HG03439 (cell line): ENCODE data around the gene AHCTF1.
"Not testable (repeated sequence)": the region's sequence is repeated elsewhere in the genome, so short reads cannot be mapped to it uniquely, and the experiment has no call there.

Experiments used
- ATAC-seq: cut with Tn5 transposase; IDR thresholded peaks from one replicate; pipeline ENCODE4 v1.9.1; 2021; ENCODE audit warnings: mild to moderate bottlenecking, moderate library complexity; ENCODE audit not compliant: unreplicated experiment

The AHCTF1 gene

DNA sequence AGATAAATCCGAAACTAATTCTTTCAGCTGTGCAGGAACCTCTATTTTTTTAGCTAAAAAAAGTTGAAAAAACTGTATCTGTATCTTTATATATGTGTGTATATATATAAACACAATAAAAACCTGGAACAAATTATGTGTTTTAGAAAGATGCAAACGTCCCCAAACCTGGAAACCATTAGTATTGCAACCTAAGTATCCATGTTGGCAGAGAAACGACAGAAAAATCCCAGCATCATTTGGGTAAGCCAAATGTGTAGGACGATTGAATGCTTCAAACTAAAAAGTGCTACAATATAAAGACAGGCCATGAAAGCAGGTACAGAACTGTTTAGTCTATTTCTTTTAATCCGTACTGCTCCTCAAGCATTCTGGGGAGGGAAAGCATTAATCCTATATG lies 87.9 kb downstream of the AHCTF1 start:
- no peak for ATAC-seq

DNA sequence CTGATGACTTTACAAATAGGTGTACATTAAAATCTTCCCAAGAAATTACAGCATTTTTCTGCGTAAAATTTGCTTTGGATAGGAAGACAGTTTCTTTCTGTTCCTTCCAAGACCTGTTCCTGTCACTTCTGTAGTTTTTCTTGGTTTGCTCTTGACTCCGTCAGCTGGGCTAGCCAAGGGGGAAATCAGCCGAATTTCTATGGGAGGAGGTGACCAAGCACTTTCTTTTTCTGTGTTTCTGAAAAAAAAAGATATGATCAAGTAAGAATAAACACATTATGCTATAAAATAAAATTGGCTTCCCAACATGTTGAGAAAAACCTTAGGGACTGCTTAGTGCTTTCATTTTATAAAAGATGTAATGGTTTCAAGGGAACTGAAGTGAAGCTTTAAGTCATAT lies 91.0 kb downstream of the AHCTF1 start:
- not testable (repeated sequence) for ATAC-seq

DNA sequence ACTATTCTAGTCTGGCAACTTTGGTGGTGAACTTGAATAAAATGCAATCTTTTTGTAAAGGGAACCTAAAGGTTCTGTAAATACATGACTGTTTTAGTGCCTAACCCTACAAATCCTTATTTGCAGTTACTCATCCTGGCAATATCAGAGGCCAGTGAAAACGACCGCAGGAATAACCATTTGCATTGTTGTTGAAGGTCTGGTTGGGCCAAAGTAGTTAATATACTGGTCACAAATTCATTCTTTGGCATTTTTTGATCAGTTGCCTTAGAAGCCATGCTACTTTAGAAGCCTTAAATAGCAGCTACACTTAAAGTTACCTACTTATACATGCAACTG lies 93.7 kb downstream of the AHCTF1 start:
- ATAC-seq: no peak

DNA sequence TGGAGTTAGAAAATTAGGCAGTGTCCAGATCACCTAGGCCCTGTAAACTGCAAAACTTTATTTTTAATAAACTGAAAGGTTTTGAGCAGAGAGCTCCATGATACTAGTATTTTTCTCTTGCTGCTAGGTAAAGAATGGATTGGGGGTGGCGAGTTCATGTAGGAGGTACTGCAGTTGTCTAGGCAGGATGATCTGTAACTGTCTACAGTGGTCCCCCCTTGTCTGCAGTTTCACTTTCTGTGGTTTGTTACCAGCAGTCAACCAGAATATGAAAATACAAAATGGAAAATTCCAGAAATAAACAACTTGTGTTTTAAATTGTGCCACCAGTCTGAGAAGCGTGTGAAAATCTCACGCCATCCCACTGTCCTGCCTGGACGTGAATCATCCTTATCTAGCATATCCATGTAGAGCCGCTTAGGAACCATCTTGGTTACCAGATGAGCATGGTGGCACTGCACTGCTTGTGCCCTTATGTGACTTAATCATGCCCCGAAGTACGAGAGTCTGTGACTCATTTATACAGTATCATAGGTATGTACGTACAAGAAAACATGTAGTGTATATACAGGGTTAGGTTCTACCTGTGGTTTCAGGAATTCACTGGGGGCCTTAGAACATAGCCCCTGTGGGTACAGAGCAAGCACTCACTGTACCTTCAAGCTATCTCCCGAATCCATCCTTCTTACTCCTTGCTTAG lies 94.2 kb downstream of the AHCTF1 start:
- ATAC-seq: no peak

DNA sequence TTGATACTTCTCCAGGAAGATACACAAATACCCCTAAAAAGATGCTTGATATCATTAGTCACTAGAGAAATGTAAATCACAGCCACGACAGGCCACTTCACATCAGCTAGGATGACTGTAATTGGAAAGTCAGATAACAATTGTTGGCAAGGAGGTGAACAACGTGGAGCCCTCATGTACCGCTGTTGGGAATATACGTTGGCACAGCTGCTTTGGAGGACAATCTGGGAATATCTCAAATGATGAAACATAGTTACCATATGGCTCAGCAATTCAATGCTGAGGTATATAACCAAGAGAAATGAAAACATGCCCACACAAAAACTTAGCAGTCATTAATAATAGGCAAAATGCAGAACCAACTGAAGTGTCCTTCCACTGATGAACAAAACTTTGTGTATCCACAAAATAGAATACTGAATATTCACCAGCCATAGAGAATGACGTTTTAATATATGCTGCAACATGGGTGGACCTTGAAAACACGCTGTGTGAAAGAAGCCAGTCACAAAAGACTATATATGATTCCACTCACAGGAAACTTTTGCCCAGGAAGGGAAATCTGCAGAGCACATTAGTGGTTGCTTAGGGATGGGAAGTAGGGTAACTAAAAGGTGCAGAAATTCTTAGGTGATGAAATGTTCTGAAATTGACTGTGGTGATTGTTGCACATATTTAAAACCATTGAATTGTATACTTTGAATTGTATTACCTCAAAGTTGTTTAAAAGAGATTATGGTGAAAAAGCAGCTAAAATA lies 95.4 kb downstream of the AHCTF1 start:
- ATAC-seq: no peak

DNA sequence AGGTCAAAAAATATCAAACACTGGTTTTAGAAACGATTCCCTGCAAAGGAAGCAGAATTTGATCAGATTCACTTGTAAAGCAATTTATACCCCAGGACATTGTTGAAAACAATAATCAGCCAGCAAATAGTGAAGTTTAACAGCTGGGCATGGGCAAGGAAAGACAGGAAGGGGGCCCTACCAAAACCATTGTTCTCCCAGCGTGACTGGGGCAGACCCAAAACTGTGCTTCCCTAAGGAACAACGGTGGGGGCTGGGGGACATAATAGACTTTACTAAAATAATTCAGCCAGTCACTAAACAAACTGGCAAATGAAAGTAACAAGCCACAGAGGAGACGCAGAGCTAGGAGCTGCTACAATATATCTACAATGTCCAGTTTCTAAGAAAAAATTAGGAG lies 100.2 kb downstream of the AHCTF1 start:
- ATAC-seq: no peak

DNA sequence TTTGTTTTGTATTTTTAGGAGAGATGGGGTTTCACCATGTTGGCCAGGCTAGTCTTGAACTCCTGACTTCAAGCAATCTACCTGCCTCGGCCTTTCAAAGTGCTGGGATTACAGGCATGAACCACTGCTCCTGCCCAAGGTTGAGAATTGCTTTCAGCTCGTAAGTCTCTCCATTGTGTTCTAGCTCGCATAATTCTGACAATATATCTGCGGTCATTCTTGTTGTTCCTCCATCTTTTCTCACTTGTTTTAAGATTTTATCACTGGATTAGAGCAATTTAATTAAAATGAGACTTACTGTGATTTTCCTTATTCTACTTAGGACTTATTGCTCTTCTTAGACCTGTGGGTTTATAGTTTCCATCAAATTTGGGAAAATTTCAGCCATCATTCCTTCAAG lies 102.9 kb downstream of the AHCTF1 start:
- ATAC-seq: no peak

DNA sequence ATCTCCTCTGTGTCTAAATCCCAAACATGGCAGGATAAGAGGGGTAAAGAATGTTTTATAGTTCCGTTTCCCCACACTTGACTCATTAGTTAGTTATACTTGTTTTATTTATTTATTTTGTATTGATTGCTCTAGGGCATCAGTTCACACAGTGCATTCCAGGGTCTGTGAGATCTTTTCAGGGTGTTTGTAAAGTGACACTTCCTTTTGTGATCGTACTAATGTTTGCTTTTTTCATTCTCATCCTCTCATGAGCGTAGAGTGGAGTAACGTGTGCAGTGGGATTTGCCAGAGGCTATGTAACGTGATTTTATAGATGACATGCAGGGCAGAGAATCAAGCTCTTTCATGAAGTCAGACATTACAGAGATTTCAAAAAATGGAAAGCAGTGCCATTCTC lies 104.4 kb downstream of the AHCTF1 start:
- ATAC-seq: no peak

DNA sequence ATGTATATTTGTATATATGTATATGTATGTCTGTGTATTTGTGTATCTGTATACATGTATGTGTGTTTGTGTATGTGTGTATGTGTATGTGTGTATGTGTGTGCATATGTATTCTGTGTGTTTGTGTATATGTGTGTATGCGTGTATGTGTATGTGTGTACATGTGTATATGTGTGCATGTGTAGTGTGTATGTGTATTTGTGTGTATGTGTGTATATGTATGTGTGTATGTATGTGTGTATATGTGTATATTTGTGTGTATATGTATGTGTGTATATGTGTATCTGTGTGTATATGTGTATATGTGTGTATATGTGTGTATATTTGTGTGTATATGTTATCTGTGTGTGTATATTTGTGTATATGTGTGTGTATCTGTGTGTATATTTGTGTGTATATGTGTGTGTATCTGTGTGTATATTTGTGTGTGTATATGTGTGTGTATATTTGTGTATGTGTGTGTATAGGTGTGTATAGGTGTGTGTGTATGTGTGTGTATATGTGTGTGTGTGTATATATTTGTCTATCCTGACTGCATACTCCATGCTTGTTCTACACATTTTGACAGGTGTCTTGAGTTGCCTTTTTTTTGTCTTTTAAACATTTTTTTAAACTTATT lies 106.1 kb downstream of the AHCTF1 start:
- no peak for ATAC-seq

DNA sequence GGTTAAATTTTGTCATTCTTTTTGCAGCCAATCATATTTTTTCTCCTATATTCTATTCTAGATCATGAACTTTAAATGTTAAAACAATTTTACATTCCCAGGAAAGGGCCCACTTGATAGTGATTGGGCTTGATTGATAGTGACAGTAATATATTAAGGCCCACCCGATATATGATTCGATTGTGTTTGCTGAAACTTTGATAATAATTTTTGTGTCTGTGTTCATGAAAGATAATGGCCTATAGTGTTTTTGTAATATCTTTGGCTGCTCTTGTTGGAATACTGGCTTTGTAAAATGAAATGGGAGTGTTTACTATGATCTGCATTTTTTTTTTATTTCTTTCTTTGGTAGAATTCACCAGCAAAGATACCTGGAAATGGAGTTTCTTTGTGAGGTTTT lies 107.2 kb downstream of the AHCTF1 start:
- no peak for ATAC-seq

DNA sequence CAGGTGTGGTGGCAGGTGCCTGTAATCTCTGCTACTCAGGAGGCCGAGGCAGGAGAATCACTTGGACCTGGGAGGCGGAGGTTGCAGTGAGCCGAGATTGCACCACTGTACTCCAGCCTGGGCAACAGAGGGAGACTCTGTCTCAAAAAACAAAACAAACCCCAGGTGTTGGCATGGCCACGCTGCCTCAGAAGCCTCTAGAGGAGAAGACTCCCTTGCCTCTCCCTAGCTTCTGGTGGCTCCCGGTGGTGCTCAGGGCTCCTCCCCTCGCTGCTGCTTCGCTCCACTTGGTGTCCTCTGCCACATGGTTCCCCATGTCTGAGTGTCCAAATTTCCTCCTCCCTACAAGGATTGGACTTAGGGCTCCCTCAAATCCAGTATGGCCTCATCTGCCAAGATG lies 109.6 kb downstream of the AHCTF1 start:
- ATAC-seq: not testable (repeated sequence)

DNA sequence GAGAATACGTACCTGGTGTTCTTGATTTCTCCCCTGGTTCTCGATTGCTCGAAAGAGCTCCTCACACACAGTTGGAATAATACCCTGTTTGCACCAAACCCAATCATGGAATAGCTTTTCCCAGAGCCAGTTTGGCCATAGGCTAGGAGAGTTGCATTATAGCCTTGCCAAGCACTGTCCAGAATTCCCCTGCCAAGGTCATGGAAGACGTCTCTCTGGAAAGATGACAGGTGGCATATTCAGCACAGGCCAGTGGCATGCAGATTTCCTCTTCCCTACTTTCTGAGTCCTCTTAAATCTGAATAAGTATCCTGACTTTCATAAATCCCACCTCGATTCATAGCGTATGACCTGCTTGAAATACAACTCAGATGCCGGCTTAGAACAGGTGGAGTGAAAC lies 111.1 kb downstream of the AHCTF1 start:
- no peak for ATAC-seq

DNA sequence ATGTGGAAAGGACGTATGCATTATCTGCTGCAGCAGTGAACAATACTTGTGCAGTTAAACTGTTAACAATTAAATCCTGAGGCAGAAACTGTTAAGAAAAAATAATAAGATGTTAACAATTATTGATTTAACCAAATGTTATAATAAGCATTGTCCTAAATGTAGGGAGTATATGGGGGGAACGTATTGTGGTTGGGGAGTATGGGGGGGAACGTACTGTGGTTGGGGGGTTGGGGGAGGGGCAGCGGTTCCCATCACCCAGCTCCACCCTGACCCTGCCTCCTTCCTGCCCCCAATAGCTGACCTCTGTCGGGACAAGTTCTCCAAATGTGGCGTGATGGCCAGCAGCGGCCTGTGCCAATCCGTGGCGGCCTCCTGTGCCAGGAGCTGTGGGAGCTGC lies 114.0 kb downstream of the AHCTF1 start:
- ATAC-seq: not testable (repeated sequence)

DNA sequence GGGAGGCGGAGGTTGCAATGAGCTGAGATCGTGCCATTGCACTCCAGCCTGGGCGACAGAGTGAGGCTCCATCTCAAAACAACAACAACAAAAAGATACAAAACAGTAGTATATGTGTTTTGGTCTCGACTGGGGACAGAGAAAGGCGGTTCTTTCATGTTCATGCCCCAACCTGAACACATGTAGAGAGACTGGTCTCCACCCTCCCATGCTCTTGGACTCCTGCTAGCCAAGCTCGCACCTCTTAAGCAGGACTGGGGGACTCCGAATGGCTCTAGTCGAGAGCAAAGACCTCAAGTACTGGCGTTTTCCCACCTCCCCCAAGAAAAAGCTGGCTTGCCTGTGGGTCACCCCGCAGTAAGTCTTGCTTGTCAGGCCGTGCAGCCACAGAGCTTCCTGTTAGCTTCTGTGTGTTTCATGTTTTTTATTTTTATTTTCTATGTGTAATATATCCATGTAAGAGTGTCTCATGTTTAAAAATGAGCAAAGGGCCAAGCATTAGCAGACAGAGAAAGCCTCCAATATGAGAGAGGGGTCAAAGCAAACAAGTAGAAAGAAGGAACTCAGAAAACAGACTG lies 116.0 kb downstream of the AHCTF1 start:
- no peak for ATAC-seq

DNA sequence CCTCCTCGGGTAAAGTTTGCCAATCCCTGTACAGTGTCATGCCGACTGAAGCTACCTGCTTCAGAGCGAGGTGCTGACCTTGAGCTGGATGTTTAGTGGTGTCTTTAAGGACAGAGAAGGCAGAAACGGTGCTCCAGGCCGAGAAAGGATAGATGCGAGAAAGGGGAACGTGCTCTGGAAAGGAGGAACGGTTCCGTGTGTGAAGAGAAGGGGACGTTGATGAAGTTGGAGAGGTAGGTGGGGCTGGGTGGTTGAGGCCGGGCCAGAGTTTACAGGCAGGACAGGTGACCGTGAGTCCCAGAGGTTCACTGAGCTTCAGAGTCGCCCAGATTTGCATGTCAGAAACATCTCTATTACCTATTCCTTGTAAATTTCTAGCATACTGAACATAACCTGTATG lies 116.9 kb downstream of the AHCTF1 start:
- no peak for ATAC-seq

DNA sequence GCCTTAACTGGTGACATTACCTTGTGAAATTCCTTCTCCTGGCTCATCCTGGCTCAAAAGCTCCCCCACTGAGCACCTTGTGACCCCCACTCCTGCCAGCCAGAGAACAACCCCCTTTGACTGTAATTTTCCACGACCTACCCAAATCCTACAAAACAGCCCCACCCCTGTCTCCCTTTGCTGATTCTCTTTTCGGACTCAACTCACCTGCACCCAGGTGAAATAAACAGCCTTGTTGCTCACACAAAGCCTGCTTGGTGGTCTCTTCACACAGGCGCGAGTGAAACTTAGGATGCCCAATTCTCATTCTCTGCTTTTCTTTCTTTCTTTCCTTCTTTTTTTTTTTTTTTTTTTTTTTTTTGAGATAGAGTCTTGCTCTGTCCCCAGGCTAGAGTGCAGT lies 118.4 kb downstream of the AHCTF1 start:
- ATAC-seq: not testable (repeated sequence)

DNA sequence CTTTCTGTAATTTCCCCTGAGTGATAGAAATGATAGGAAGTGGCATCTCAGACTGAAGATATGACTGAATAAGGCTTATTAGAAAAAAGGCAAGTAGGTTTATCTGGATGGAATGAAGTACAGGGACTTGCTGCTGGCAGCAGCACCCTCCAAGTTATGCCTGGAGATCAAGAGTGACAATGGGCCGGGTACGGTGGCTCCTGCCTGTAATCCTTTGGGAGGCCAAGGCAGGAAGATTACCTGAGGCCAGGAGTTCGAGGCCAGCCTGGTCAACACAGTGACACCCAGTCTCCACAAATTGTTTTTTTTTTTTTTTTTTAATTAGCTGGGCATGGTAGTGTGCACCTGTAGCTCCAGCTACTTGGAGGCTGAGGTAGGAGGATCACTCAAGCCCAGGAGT lies 119.8 kb downstream of the AHCTF1 start:
- no peak for ATAC-seq

DNA sequence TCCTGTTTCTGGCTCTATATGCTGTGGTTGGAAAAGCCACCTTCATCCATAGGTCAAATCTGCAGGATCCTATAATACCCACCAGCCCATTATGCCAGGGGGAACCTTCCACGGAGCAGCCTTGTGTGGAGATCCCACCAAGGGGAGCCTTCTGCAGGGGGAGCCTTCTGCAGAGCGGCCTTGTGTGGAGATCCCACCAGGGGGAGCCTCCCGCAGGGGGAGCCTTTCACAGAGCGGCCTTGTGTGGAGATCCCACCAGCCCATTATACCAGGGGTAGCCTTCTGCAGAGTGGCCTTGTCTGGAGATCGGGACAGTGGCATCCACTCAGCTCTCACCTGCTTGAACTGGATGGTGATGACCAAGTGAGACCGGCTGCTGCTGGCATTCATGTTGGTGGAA lies 122.3 kb downstream of the AHCTF1 start:
- ATAC-seq: no peak

DNA sequence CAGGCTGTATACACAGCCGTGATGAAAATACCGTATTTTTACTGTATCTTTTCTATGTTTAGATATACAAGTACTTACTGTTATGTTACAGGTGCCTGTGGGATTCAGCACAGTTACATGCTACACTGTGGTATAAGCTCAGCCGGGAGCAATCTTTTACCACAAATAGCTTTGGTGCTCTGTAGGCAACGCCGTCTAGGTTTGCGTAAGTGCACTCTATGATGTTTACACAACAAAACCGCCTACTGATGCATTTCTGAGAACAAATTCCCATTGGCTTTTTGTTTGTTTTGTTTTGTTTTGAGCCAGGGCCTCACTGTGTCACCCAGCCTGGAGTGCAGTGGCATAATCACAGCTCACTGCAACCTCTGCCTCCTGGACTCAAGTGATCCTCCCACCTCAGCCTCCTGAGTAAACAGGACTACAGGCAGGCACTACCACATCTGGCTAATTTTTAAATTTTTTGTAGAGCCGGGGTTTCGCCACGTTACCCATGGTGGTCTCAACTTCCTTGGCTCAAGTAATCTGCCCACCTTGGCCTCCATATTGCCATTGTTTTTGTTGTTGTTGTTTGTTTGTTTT lies 126.5 kb downstream of the AHCTF1 start:
- ATAC-seq: no peak

DNA sequence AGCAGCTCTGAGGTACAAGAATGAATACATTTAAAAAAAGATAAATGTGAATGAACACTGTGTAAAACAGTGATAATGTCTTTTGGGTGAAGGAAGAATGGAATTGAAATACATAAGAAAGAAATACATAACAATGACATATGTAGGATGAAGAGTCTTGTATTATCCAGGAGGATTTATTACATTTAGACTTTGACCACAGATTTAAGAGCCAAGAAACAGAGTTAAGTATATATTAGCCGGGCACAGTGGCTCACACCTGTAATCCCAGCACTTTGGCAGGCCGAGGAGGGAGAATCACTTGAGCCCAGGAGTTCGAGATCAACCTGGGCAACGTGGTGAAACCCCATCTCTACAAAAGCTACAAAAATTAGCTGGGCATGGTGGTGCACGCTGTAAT lies 127.9 kb downstream of the AHCTF1 start:
- ATAC-seq: no peak

DNA sequence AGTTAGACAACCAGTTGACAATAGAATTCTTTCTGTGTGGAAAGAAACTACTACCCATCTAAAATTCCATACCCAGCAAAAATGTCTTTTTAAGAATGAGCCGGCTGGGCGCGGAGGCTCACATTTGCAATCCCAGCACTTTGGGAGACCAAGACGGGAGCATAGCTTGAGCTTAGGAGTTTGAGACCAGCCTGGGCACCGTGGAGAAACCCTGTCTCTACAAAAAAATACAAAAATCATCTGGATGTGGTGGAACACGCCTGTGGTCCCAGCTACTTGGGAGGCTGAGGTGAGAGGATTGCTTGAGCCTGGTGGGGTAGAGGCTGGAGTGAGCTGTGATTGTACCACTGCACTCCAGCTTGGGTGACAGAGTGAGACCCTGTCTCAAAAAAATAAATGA lies 128.4 kb downstream of the AHCTF1 start:
- no peak for ATAC-seq
